Suprapubic skin (tissue), 4 donors: ENCODE measurements around the gene CCR5. TPM values are rescaled to one million over a fixed set of nuclear protein-coding genes. Genes with fewer than 3 reads are reported as not detected.
"Not testable (repeated sequence)": the region's sequence is repeated elsewhere in the genome, so short reads cannot be mapped to it uniquely, and the experiment has no call there.

ENCODE experiments used
- DNase-seq, 2 donors: peaks; one replicate each; pipeline ENCODE4 v3.0.0-alpha.2; 2019; ENCODE audit warnings: low spot score in 2 of 2
- H3K27ac ChIP-seq: fragments of 200-600 bp; sonication (generic); one replicate; pipeline ENCODE4 v1.5.1; 2019
- H3K27me3 ChIP-seq: fragments of 200-600 bp; sonication (generic); one replicate; pipeline ENCODE4 v1.5.1; 2019
- H3K36me3 ChIP-seq: fragments of 200-600 bp; sonication (generic); one replicate; pipeline ENCODE4 v1.5.1; 2019
- H3K4me1 ChIP-seq: fragments of 200-600 bp; sonication (generic); one replicate; pipeline ENCODE4 v1.5.1; 2019
- H3K4me3 ChIP-seq: fragments of 200-600 bp; sonication (generic); one replicate; pipeline ENCODE4 v1.5.1; 2019; ENCODE audit warnings: mild to moderate bottlenecking
- H3K9me3 ChIP-seq: fragments of 200-600 bp; sonication (generic); one replicate; pipeline ENCODE4 v1.5.1; 2019
- EP300 ChIP-seq: sonication (generic); formaldehyde crosslinking; IDR thresholded peaks from one replicate; pipeline ENCODE4 v1.6.1; 2017; ENCODE audit warnings: antibody characterized with exemption
- POLR2A ChIP-seq, 2 donors: fragments of 450-650 bp; IDR thresholded peaks; one replicate each; pipeline ENCODE4 v1.6.1; 2017; ENCODE audit warnings: antibody characterized with exemption in 2 of 2, mild to moderate bottlenecking in 2 of 2, moderate library complexity in 2 of 2
- POLR2AphosphoS5 ChIP-seq, 3 donors: sonication (generic); formaldehyde crosslinking; IDR thresholded peaks; one replicate each; pipeline ENCODE4 v1.6.1; 2017; ENCODE audit warnings: antibody characterized with exemption in 3 of 3
- WGBS: methylation state at CpG from one replicate; pipeline ENCODE4 v1.1.5; 2018; 5-methylcytosine and 5-hydroxymethylcytosine counted together
- total RNA-seq, 4 donors: library from RNA; depleted of rRNA; stranded (reverse); fragments of >200 nt; gene quantifications; one replicate each; pipeline ENCODE4 v1.1.0, GENCODE V29; 2016
- TF ChIP-seq, protein P1 (sequence below), 2 donors: fragments of 200-600 bp in 1 of 2; fragments of 450-650 bp in 1 of 2; sonication (generic) in 1 of 2; IDR thresholded peaks; one replicate each; pipeline ENCODE4 v1.5.1; 2016 to 2019; ENCODE audit warnings: antibody characterized with exemption in 2 of 2, mild to moderate bottlenecking in 1 of 2, moderate library complexity in 1 of 2

The CCR5 gene
- total RNA-seq, 4 donors from 2014 or later, result 0.34 to 1.3 TPM; not detected in 2

DNA sequence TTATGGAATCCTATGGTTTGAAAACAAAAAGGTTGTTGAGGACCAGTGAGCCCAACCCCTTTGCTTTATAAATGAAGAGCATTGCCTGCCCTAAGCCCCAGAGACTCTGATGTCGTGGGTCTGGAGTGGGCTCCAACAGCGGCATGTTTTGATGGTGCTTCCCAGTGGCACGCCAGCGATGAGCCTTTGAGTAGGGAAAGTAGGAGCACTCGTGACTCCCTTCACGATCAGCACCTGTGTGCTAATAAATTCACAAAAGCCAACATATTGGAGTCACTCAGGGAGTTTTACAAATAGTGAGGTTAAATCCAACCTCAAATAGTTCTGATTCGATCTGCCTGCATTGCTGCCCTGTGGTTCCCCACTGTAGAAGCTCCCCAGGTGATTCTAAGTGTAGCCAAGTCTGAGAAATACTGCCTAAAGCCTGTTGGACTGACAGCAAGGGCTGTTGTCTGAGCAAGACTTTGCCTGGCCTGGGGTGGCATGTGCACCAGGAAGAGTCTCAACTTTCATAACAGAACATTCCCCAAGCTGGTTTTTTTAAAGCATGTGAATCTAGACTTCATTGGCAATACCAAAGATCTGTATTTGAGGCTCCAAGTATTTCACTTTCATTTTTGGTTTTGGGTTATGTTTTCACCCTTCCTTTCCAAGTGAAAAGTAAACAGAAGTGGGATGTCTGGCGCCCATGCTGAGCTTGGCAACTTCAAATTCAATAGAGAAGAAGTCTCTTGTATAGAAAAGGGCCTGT, 9.9 kb downstream of the CCR5 start:
- 45% methylated on average over 8 of the region's 8 CpGs for WGBS

DNA sequence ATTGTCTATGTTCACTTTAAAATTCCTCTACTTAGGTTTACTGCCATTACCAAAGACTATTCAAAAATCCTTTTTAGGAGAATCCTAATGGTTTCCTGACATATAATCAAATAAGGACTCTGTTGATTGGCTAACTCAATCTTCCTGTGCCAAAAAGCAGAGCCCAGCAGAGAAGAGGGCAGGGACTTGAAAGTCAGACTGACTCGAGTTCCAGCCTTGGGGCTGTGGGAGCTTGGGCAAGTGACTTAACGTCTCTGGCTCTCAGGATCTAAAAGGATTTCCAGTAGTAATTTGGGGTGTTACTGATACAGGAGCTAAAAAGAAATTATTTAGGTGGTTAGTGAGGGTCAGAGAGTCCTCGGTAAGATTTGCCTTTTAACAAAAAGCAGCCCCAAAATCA, 10.9 kb downstream of the CCR5 start:
- H3K9me3 ChIP-seq, result no peaks in the 10 kb centered on the region
- no peak for TF ChIP-seq POLR2A (IDR thresholded peaks at IDR 0.05)
- TF ChIP-seq, protein P1, sequence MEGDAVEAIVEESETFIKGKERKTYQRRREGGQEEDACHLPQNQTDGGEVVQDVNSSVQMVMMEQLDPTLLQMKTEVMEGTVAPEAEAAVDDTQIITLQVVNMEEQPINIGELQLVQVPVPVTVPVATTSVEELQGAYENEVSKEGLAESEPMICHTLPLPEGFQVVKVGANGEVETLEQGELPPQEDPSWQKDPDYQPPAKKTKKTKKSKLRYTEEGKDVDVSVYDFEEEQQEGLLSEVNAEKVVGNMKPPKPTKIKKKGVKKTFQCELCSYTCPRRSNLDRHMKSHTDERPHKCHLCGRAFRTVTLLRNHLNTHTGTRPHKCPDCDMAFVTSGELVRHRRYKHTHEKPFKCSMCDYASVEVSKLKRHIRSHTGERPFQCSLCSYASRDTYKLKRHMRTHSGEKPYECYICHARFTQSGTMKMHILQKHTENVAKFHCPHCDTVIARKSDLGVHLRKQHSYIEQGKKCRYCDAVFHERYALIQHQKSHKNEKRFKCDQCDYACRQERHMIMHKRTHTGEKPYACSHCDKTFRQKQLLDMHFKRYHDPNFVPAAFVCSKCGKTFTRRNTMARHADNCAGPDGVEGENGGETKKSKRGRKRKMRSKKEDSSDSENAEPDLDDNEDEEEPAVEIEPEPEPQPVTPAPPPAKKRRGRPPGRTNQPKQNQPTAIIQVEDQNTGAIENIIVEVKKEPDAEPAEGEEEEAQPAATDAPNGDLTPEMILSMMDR (IDR thresholded peaks at IDR 0.05), result no peak
- TF ChIP-seq EP300, result no peak
- TF ChIP-seq POLR2AphosphoS5 (IDR thresholded peaks at IDR 0.05), result no peak
- H3K27me3 ChIP-seq, result no peaks in the 10 kb centered on the region
- peaks cover 29% of the 10 kb centered on the region for H3K4me1 ChIP-seq
- H3K27ac ChIP-seq, result no peak overlapping the region
- no peak overlapping the region for H3K4me3 ChIP-seq
- WGBS, result 47% methylated on average over 3 of the region's 3 CpGs
- DNase-seq, result no peak
- H3K36me3 ChIP-seq, result no peaks in the 10 kb centered on the region

More for the DNA sequence above, 9.9 kb downstream of the CCR5 start:
- Histone ChIP-seq H3K4me3 (no peak overlapping the region), H3K4me1 (peaks cover 29% of the 10 kb centered on the region), H3K27me3 (no peaks in the 10 kb centered on the region), H3K9me3 (no peaks in the 10 kb centered on the region), H3K27ac (no peak overlapping the region), H3K36me3 (no peaks in the 10 kb centered on the region)
- DNase-seq, result no peak
- TF ChIP-seq, protein P1 (IDR thresholded peaks at IDR 0.05), result no peak
- TF ChIP-seq POLR2AphosphoS5 (IDR thresholded peaks at IDR 0.05), result no peak
- TF ChIP-seq POLR2A (IDR thresholded peaks at IDR 0.05), result no peak

DNA sequence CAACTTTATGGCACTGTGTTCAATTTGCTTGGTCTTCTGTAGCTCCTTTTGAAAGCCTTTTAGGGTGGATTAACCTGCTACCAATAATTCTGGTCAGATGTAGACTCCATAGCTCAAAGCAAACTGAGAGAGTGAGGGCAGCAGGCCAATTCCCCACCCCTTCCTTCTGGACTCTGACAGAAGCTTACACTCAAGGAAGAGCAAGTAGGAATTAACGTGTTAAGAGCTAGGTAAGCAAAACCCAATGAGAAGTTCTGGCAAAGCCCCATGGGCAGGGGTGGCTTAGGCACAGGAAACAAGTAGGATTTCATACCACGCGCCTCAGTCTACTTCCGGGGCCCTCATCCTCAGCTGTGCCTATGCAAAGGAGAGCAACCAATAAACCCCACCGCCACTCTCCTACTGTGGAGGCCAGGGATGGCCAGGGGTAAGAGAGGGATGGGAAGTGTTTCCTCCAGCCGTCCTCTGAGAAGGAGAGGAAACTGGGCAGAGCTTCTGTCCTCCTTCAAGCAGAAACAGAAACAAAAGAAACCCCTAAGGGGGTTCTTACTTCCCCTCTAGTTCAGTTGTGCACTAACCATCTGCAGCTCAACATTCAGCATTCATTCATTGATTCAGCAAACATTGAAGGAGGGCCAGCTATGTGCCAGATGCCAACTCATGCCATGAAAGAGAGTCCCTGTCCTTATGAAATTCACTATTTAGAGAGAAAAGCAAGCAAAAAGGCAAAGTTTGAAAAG, 12.6 kb downstream of the CCR5 start:
- peaks cover 29% of the 10 kb centered on the region for H3K4me1 ChIP-seq
- H3K9me3 ChIP-seq, result no peaks in the 10 kb centered on the region
- H3K36me3 ChIP-seq, result no peaks in the 10 kb centered on the region
- H3K27me3 ChIP-seq, result no peaks in the 10 kb centered on the region
- H3K4me3 ChIP-seq, result no peak overlapping the region
- H3K27ac ChIP-seq, result no peak overlapping the region
- TF ChIP-seq, protein P1 (IDR thresholded peaks at IDR 0.05), result no peak
- 51% methylated on average over 6 of the region's 6 CpGs for WGBS
- no peak for DNase-seq

DNA sequence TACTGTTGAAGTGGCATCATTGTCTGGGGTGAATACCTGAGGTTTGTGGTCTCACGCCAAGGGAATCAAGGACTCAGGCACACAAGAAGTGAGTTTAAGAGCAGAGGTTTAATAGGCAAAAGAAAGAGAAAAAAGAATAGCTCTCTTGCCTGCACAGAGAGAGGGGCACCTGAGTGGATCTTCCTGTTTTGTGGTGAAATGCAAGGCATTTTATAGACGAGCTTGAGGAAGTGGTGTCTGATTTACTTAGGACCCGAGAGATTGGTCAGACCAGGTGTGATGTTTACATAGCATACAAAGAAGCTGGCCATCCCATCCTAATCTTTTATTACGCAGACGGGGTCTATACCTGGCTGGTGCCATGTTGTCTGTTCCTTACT, 13.2 kb downstream of the CCR5 start:
- TF ChIP-seq, protein P1 (IDR thresholded peaks at IDR 0.05), result no peak
- TF ChIP-seq POLR2AphosphoS5 (IDR thresholded peaks at IDR 0.05), result no peak
- Histone ChIP-seq H3K4me3 (no peak overlapping the region), H3K36me3 (no peaks in the 10 kb centered on the region), H3K27ac (no peak overlapping the region), H3K9me3 (no peaks in the 10 kb centered on the region), H3K27me3 (no peaks in the 10 kb centered on the region), H3K4me1 (peaks cover 29% of the 10 kb centered on the region)
- DNase-seq, result no peak
- 61% methylated on average over 5 of the region's 5 CpGs for WGBS

DNA sequence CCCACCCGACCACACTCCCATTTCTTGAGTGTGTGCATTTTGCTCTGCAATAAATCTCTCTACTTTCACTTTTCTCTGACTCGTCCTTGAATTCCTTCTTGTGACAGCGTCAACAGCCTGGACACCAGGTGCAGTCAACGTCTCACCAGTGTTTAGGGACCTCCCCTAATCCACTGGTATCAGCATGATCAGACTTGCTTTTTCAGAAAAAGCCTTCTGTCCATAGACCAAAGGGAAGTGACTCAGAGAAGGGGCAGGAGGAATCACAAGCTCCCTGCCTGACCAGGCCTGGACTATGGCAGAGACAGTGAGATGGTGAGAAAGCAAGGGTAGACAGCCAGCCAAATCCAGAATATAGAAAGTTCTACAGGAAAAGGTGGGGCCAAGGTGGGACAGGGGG, 15.5 kb downstream of the CCR5 start:
- WGBS, result 30% methylated on average over 4 of the region's 4 CpGs
- Histone ChIP-seq H3K4me3 (no peak overlapping the region), H3K27me3 (no peaks in the 10 kb centered on the region), H3K9me3 (no peaks in the 10 kb centered on the region), H3K27ac (no peak overlapping the region), H3K36me3 (no peaks in the 10 kb centered on the region), H3K4me1 (peaks cover 20% of the 10 kb centered on the region)
- DNase-seq, result no peak
- TF ChIP-seq EP300, result no peak
- TF ChIP-seq POLR2AphosphoS5 (IDR thresholded peaks at IDR 0.05), result no peak
- TF ChIP-seq, protein P1 (IDR thresholded peaks at IDR 0.05), result no peak
- no peak for TF ChIP-seq POLR2A (IDR thresholded peaks at IDR 0.05)

DNA sequence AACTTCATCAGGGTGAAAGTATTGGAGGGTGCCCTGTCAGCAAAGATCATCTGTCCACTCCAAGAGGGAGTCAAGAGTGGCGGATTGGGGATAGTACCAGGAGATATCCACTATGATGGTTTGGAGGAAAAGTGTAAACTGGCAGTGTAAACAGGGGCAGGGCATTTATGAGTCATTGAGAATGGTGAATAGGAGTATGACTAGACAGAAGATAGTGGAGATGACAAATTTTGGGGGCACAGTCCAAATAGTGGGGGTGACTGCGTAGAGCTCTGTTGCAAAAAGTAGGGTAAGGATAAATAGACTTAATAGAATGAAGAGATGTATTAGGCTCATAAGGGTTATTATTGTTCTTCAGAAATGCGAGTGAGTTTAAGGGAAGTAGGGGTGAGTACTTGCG, 18.1 kb downstream of the CCR5 start:
- not testable (repeated sequence) for DNase-seq, H3K27ac ChIP-seq, H3K9me3 ChIP-seq, H3K36me3 ChIP-seq, H3K4me3 ChIP-seq, H3K27me3 ChIP-seq, H3K4me1 ChIP-seq
- 92% methylated on average over 4 of the region's 4 CpGs for WGBS
